ENCODE measurements around the gene IP6K2. TPM values are rescaled to one million over a fixed set of nuclear protein-coding genes. Genes with fewer than 3 reads are reported as not detected.
A peak's percentile ranks its signal among the peaks of the same experiment; 100 is the strongest.

The IP6K2 gene
- total and polyA plus RNA-seq, 2 of the 13 experiments (the other 11 are each of a cell fraction or from before 2014, with no cell fraction given), result 85.5 to 112 TPM

GRCh38 chr3:48661501-48662144 lies 55.4 kb downstream of the IP6K2 start (continued):
- peak; percentile 100; the same call in 1 of the 2 replicates for TF ChIP-seq KIAA2018 (CRISPR knock-in tag; IDR thresholded peaks at IDR 0.05; ENCODE audit: borderline replicate concordance)
- TF ChIP-seq SRF (IDR thresholded peaks at IDR 0.05; ENCODE audit: low read depth, low read length), result no peak
- peak; percentile 97 for TF ChIP-seq TEAD3 (CRISPR knock-in tag; optimal IDR thresholded peaks at IDR 0.05; ENCODE audit: borderline replicate concordance)
- TF ChIP-seq, protein P1, sequence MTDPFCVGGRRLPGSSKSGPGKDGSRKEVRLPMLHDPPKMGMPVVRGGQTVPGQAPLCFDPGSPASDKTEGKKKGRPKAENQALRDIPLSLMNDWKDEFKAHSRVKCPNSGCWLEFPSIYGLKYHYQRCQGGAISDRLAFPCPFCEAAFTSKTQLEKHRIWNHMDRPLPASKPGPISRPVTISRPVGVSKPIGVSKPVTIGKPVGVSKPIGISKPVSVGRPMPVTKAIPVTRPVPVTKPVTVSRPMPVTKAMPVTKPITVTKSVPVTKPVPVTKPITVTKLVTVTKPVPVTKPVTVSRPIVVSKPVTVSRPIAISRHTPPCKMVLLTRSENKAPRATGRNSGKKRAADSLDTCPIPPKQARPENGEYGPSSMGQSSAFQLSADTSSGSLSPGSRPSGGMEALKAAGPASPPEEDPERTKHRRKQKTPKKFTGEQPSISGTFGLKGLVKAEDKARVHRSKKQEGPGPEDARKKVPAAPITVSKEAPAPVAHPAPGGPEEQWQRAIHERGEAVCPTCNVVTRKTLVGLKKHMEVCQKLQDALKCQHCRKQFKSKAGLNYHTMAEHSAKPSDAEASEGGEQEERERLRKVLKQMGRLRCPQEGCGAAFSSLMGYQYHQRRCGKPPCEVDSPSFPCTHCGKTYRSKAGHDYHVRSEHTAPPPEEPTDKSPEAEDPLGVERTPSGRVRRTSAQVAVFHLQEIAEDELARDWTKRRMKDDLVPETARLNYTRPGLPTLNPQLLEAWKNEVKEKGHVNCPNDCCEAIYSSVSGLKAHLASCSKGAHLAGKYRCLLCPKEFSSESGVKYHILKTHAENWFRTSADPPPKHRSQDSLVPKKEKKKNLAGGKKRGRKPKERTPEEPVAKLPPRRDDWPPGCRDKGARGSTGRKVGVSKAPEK (CRISPR knock-in tag; IDR thresholded peaks at IDR 0.05; ENCODE audit: borderline replicate concordance), result peak; percentile 71; the same call in 1 of the 2 replicates
- peak; percentile 100 for TF ChIP-seq ZNF766 (CRISPR knock-in tag; IDR thresholded peaks at IDR 0.05; ENCODE audit: borderline replicate concordance)
- peak; percentile 100 for TF ChIP-seq NRL (CRISPR knock-in tag; IDR thresholded peaks at IDR 0.05; ENCODE audit: borderline replicate concordance)
- TF ChIP-seq ZNF30 (CRISPR knock-in tag; IDR thresholded peaks at IDR 0.05), result peak; percentile 100
- no peak for TF ChIP-seq SUZ12 (IDR thresholded peaks at IDR 0.05; ENCODE audit: low read depth, low read length)
- peak; percentile 99 for TF ChIP-seq RFXAP (CRISPR knock-in tag; IDR thresholded peaks at IDR 0.05; ENCODE audit: borderline replicate concordance)
- peak; percentile 100 for TF ChIP-seq SMAD3 (CRISPR knock-in tag; IDR thresholded peaks at IDR 0.05)
- TF ChIP-seq BRF2 (CRISPR knock-in tag; IDR thresholded peaks at IDR 0.05), result peak; percentile 100
- TF ChIP-seq ZNF569 (CRISPR knock-in tag; IDR thresholded peaks at IDR 0.05; ENCODE audit: borderline replicate concordance), result peak; percentile 100
- peak; percentile 75 for TF ChIP-seq ZNF652 (CRISPR knock-in tag; IDR thresholded peaks at IDR 0.05; ENCODE audit: borderline replicate concordance, low read depth)
- peak; percentile 100 for TF ChIP-seq CC2D1A (CRISPR knock-in tag; IDR thresholded peaks at IDR 0.05)
- peak; percentile 99 for TF ChIP-seq ZBTB1 (CRISPR knock-in tag; IDR thresholded peaks at IDR 0.05; ENCODE audit: borderline replicate concordance)
- TF ChIP-seq NBN (conservative IDR thresholded peaks at IDR 0.05), result no peak
- TF ChIP-seq ZNF451 (CRISPR knock-in tag; IDR thresholded peaks at IDR 0.05), result peak; percentile 100
- peak; percentile 94 for TF ChIP-seq ZBTB21 (CRISPR knock-in tag; IDR thresholded peaks at IDR 0.05)
- TF ChIP-seq TP53 (CRISPR knock-in tag; conservative IDR thresholded peaks at IDR 0.05), result peak; percentile 99

Data from HepG2 (cell line).